ENCODE measurements around the gene CDK17.
A peak's percentile ranks its signal among the peaks of the same experiment; 100 is the strongest.
"Not testable (repeated sequence)": the region's sequence is repeated elsewhere in the genome, so short reads cannot be mapped to it uniquely, and the experiment has no call there.

Gene CDK17

GRCh38 chr12:96416033-96416799 is 16.0 kb upstream of the CDK17 start:
- DNase-seq: no peak

GRCh38 chr12:96414637-96415036 is 14.4 kb upstream of the CDK17 start:
- no peak for DNase-seq

- no peak for DNase-seq
These were observed 12.2 kb upstream of the CDK17 start for GRCh38 chr12:96412431-96412830.

GRCh38 chr12:96409731-96410130 is 9.5 kb upstream of the CDK17 start:
- no peak for DNase-seq

GRCh38 chr12:96408993-96409392 is 8.8 kb upstream of the CDK17 start:
- DNase-seq: no peak

GRCh38 chr12:96407429-96408097 is 7.3 kb upstream of the CDK17 start:
- not testable (repeated sequence) for DNase-seq

GRCh38 chr12:96404696-96405095 is 4.5 kb upstream of the CDK17 start:
- no peak for DNase-seq

GRCh38 chr12:96403870-96404269 is 3.6 kb upstream of the CDK17 start:
- DNase-seq: no peak

GRCh38 chr12:96402522-96402921 is 2.3 kb upstream of the CDK17 start:
- not testable (repeated sequence) for DNase-seq

GRCh38 chr12:96402061-96402460 is 1.8 kb upstream of the CDK17 start:
- DNase-seq: no peak

- peak; percentile 50 for DNase-seq
These were observed 1.0 kb upstream of the CDK17 start for GRCh38 chr12:96401076-96401871.

- DNase-seq: no peak
These were observed 414 bp upstream of the CDK17 start for GRCh38 chr12:96400631-96401075.

- DNase-seq: peak; percentile 77
These were observed 920 bp downstream of the CDK17 start for GRCh38 chr12:96399120-96399918.

GRCh38 chr12:96398424-96399119 is 1.7 kb downstream of the CDK17 start:
- peak; percentile 46 for DNase-seq

GRCh38 chr12:96397756-96398423 is 2.3 kb downstream of the CDK17 start:
- DNase-seq: no peak

GRCh38 chr12:96396914-96397313 is 3.3 kb downstream of the CDK17 start:
- DNase-seq: no peak

- DNase-seq: no peak
These were observed 4.0 kb downstream of the CDK17 start for GRCh38 chr12:96396209-96396608.

- no peak for DNase-seq
These were observed 5.0 kb downstream of the CDK17 start for GRCh38 chr12:96395236-96395635.

GRCh38 chr12:96393229-96393628 is 7.0 kb downstream of the CDK17 start:
- not testable (repeated sequence) for DNase-seq

- no peak for DNase-seq
These were observed 7.8 kb downstream of the CDK17 start for GRCh38 chr12:96392397-96392796.

GRCh38 chr12:96387981-96388380 is 12.3 kb downstream of the CDK17 start:
- DNase-seq: no peak
